ENCODE measurements around the gene LTBP1. TPM values are rescaled to one million over a fixed set of nuclear protein-coding genes. Genes with fewer than 3 reads are reported as not detected.

LTBP1 gene
- total RNA-seq, 4 donors from 2014 or later = 3.8 to 20.8 (median 11.3) TPM

GRCh38 chr2:33086400-33087015 is 139.8 kb downstream of the LTBP1 start:
- WGBS, 2 donors = 22 to 27% methylated on average over 9 of the region's 9 CpGs
- H3K4me3 ChIP-seq (ENCODE audit: low read depth, poor library complexity, severe bottlenecking) = no peak overlapping the region
- no peak for DNase-seq (ENCODE audit: low spot score in 2 of 2)
- TF ChIP-seq CTCF (IDR thresholded peaks at IDR 0.05) (no peak), POLR2A (IDR thresholded peaks at IDR 0.05) (no peak)
- intact Hi-C loops (cut with DNase I; ENCODE audit: low total_unique reads) = no loop called here

- whole genome bisulfite sequencing, 2 donors = 97% methylated on average over 4 of the region's 4 CpGs
- intact Hi-C loops (cut with DNase I; ENCODE audit: low total_unique reads) = no loop called here
- DNase-seq (ENCODE audit: low spot score in 2 of 2) = no peak
- H3K4me3 ChIP-seq (ENCODE audit: low read depth, poor library complexity, severe bottlenecking) = no peak overlapping the region
- no peak for TF ChIP-seq POLR2A (IDR thresholded peaks at IDR 0.05)
- no peak for TF ChIP-seq CTCF (IDR thresholded peaks at IDR 0.05)
These were observed 143.9 kb downstream of the LTBP1 start for GRCh38 chr2:33090553-33091134.

- TF ChIP-seq POLR2A (IDR thresholded peaks at IDR 0.05) = no peak
- no peak for TF ChIP-seq CTCF (IDR thresholded peaks at IDR 0.05)
- H3K4me3 ChIP-seq (ENCODE audit: low read depth, poor library complexity, severe bottlenecking) = no peak overlapping the region
- intact Hi-C loops (cut with DNase I; ENCODE audit: low total_unique reads) = no loop called here
- 65 to 80% methylated on average over 5 of the region's 5 CpGs for WGBS, 2 donors
- no peak for DNase-seq (ENCODE audit: low spot score in 2 of 2)
These were observed 144.9 kb downstream of the LTBP1 start for GRCh38 chr2:33091541-33092123.

GRCh38 chr2:33093283-33093993 is 146.7 kb downstream of the LTBP1 start:
- DNase-seq (ENCODE audit: low spot score in 2 of 2) = no peak
- intact Hi-C loops (cut with DNase I; ENCODE audit: low total_unique reads) = no loop called here
- H3K4me3 ChIP-seq (ENCODE audit: low read depth, poor library complexity, severe bottlenecking) = no peak overlapping the region
- TF ChIP-seq POLR2A (IDR thresholded peaks at IDR 0.05) = no peak
- WGBS, 2 donors = 55 to 63% methylated on average over 6 of the region's 6 CpGs

GRCh38 chr2:33094303-33094702 is 147.6 kb downstream of the LTBP1 start:
- no peak overlapping the region for H3K4me3 ChIP-seq (ENCODE audit: low read depth, poor library complexity, severe bottlenecking)
- intact Hi-C loops (cut with DNase I; ENCODE audit: low total_unique reads) = no loop called here
- no peak for DNase-seq (ENCODE audit: low spot score in 2 of 2)
- no peak for TF ChIP-seq POLR2A (IDR thresholded peaks at IDR 0.05)
- no peak for TF ChIP-seq CTCF (IDR thresholded peaks at IDR 0.05)
- WGBS, 2 donors = 71 to 86% methylated on average over 1 of the region's 1 CpG

- WGBS, 2 donors = 96 to 98% methylated on average over 4 of the region's 4 CpGs
- no peak for DNase-seq (ENCODE audit: low spot score in 2 of 2)
- TF ChIP-seq POLR2A (IDR thresholded peaks at IDR 0.05) (no peak), CTCF (IDR thresholded peaks at IDR 0.05) (no peak)
- intact Hi-C loops (cut with DNase I; ENCODE audit: low total_unique reads) = no loop called here
- H3K4me3 ChIP-seq (ENCODE audit: low read depth, poor library complexity, severe bottlenecking) = no peak overlapping the region
These were observed 153.2 kb downstream of the LTBP1 start for GRCh38 chr2:33099989-33100388.

Data from lower leg skin (tissue), 4 donors.